CD4-positive, CD25-positive, alpha-beta regulatory T cell (primary cell): Measurements from ENCODE around the gene FAM9B. TPM values are rescaled to one million over a fixed set of nuclear protein-coding genes. Genes with fewer than 3 reads are reported as not detected.

Source experiments
- ATAC-seq, 2 donors: fragments of 150-1000 bp; cut with Tn5 transposase; one replicate each; pipeline ENCODE4 v1.10.0; 2021; ENCODE audit warnings: low read depth in 2 of 2, moderate number of reproducible peaks in 2 of 2, moderate library complexity in 1 of 2
- DNase-seq, 3 donors: peaks; one replicate each; pipeline versions ENCODE4 v3.0.0 to v3.0.0-alpha.2; 2012 to 2022; ENCODE audit warnings: mixed read lengths in 1 of 3
- H3K27ac ChIP-seq: one replicate; pipeline ENCODE4 v1.7.0; 2013; ENCODE audit warnings: mild to moderate bottlenecking, low read length; ENCODE audit not compliant: insufficient read depth, poor library complexity, severe bottlenecking
- H3K27me3 ChIP-seq: one replicate; pipeline ENCODE4 v1.7.0; 2013; ENCODE audit warnings: low read length; ENCODE audit not compliant: control insufficient read depth, insufficient read depth
- H3K36me3 ChIP-seq: one replicate; pipeline ENCODE4 v1.7.0; 2013; ENCODE audit warnings: mild to moderate bottlenecking, low read length, moderate library complexity; ENCODE audit not compliant: control insufficient read depth, insufficient read depth
- H3K4me1 ChIP-seq: 2 replicates; pipeline ENCODE4 v1.7.0; 2013; ENCODE audit warnings: mild to moderate bottlenecking, low read length; ENCODE audit not compliant: insufficient read depth, control insufficient read depth, poor library complexity, severe bottlenecking
- H3K4me3 ChIP-seq: one replicate; pipeline ENCODE4 v1.7.0; 2013; ENCODE audit warnings: low read depth, mild to moderate bottlenecking, low read length, moderate library complexity
- H3K9me3 ChIP-seq, 2 experiments: 1 replicate in 1 of 2; 2 replicates in 1 of 2; pipeline ENCODE4 v1.7.0; 2013; ENCODE audit warnings: low read length in 2 of 2, mild to moderate bottlenecking in 1 of 2, moderate library complexity in 1 of 2; ENCODE audit not compliant: control insufficient read depth in 2 of 2
- H3K27ac Mint-ChIP-seq, 3 donors: one replicate each; pipeline ENCODE4 v1.8.0; 2020 to 2022; ENCODE audit warnings: mild to moderate bottlenecking in 3 of 3, mixed read lengths in 3 of 3, moderate library complexity in 2 of 3
- H3K27me3 Mint-ChIP-seq: one replicate; pipeline ENCODE4 v1.8.0; 2022; ENCODE audit warnings: mild to moderate bottlenecking, mixed read lengths
- H3K36me3 Mint-ChIP-seq: one replicate; pipeline ENCODE4 v1.8.0; 2020; ENCODE audit warnings: mixed read lengths
- H3K4me1 Mint-ChIP-seq, 4 donors: one replicate each; pipeline ENCODE4 v1.8.0; 2020 to 2022; ENCODE audit warnings: mixed read lengths in 4 of 4, mild to moderate bottlenecking in 1 of 4
- H3K4me3 Mint-ChIP-seq, 4 donors: one replicate each; pipeline ENCODE4 v1.8.0; 2020 to 2022; ENCODE audit warnings: mild to moderate bottlenecking in 4 of 4, mixed read lengths in 4 of 4, moderate library complexity in 3 of 4
- H3K9me3 Mint-ChIP-seq, 7 donors: one replicate each; pipeline ENCODE4 v1.8.0; 2020 to 2022; ENCODE audit warnings: mixed read lengths in 7 of 7, mild to moderate bottlenecking in 3 of 7, moderate library complexity in 2 of 7
- polyA plus RNA-seq, 4 donors: library from polyadenylated mRNA; unstranded; fragments of 300-500 nt; fragmentation: Illumina TruSeq; gene quantifications; one replicate each; pipeline ENCODE4 v1.2.3, GENCODE V29; 2021
- total RNA-seq: library from RNA; stranded (reverse); gene quantifications from one replicate; pipeline ENCODE4 v1.2.3, GENCODE V29; 2022

FAM9B gene
- total RNA-seq (not detected), polyA plus RNA-seq (not detected)

DNA sequence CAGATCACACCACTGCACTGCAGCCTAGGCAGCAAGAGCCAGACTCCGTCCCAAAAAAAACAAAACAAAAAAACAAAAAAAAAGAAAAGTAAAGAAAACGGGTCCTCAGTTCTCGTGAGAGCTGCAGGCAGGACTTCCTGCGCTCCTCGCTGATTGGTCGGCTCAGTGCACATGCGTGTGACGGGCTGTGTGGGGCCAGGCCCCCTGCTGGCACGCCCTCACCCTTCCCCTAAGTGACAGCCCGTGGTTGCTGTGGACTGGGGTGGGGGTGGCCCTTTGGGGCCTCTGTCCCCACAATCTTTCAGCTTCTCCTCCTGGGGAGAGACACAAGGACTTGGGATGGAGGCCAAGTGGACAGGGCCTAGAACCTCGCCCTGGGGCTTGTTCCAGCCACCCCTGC is at the start of gene FAM9B:
FAM9B (minus strand) TSS at position 139 of the 400 bp plus-strand sequence. CDS start 1,141 bp downstream, outside the sequence.
- no peak within 1 kb of the TSS for H3K27ac Mint-ChIP-seq
- no peak for ATAC-seq

DNA sequence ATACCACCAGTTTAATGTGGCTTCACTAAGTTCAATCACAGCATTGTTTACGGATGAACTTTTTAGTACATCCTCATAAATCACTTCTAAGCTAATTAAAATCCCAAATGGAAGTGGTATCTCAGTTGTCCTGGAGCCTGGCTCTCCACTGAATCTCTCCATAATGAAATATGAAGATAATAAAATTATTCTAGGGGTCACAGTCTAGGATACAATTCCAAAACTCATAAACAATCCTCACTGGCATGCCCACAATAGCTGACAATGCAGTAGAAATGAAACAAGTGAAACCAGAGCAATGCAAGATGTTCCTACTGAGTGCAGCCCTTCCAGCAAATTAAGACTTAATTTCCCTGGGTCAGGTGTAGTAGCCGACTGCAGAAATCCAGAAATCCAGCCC is 47.3 kb upstream of the FAM9B start:
- Histone ChIP-seq H3K4me3 (no peak overlapping the region), H3K4me1 (no peaks in the 10 kb centered on the region), H3K9me3 (peaks cover 0 to 2% of the 10 kb centered on the region in 2 experiments), H3K36me3 (no peaks in the 10 kb centered on the region), H3K27me3 (no peaks in the 10 kb centered on the region), H3K27ac (no peak overlapping the region)
- DNase-seq (no peak), ATAC-seq (no peak)
- Mint-ChIP-seq H3K4me3 (no peak overlapping the region), H3K9me3 (peaks cover 0 to 5% (median 2%) of the 10 kb centered on the region in 7 donors), H3K27me3 (no peaks in the 10 kb centered on the region), H3K4me1 (no peaks in the 10 kb centered on the region), H3K36me3 (no peaks in the 10 kb centered on the region), H3K27ac (no peak overlapping the region)

More for the DNA sequence above, at the start of gene FAM9B:
- no peaks in the 10 kb centered on the region for H3K4me1 ChIP-seq
- no peaks in the 10 kb centered on the region for H3K9me3 ChIP-seq
- no peak for DNase-seq
- Mint-ChIP-seq H3K27me3 (no peaks in the 10 kb centered on the region), H3K36me3 (no peaks in the 10 kb centered on the region), H3K4me1 (peaks cover 0 to 2% (median 2%) of the 10 kb centered on the region in 4 donors), H3K9me3 (peaks cover 0 to 2% (median 0%) of the 10 kb centered on the region in 7 donors), H3K4me3 (no peak within 1 kb of the TSS)
- no peak within 1 kb of the TSS for H3K4me3 ChIP-seq
- no peak within 1 kb of the TSS for H3K27ac ChIP-seq
- H3K27me3 ChIP-seq = no peaks in the 10 kb centered on the region
- H3K36me3 ChIP-seq = no peaks in the 10 kb centered on the region

DNA sequence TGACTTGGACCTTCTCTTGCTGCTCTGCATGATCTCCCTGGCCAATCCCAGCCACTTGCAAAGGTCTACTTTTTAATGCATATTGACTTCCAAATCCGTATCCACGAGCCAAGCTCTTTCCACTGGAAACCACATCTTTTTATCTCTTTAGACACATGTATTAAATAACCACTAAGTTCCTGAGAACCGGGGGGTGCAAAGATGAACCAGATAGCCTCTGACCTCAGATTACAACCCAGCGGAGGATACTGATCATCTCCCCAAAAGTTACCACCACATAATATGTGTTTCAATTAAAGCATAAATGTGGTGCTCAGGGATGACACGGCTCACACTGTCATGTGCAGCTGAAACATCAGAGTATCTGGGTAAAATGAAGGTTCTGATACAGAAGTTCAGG is 40.4 kb upstream of the FAM9B start:
- Mint-ChIP-seq H3K4me3 (no peak overlapping the region), H3K27ac (no peak overlapping the region), H3K4me1 (peaks cover 0 to 2% (median 0%) of the 10 kb centered on the region in 4 donors), H3K36me3 (no peaks in the 10 kb centered on the region), H3K9me3 (peaks cover 0 to 5% (median 0%) of the 10 kb centered on the region in 7 donors), H3K27me3 (peaks cover 7% of the 10 kb centered on the region)
- no peaks in the 10 kb centered on the region for H3K36me3 ChIP-seq
- H3K9me3 ChIP-seq = no peaks in the 10 kb centered on the region
- no peak overlapping the region for H3K4me3 ChIP-seq
- no peaks in the 10 kb centered on the region for H3K27me3 ChIP-seq
- DNase-seq = no peak
- no peak for ATAC-seq
- no peak overlapping the region for H3K27ac ChIP-seq
- H3K4me1 ChIP-seq = no peaks in the 10 kb centered on the region

DNA sequence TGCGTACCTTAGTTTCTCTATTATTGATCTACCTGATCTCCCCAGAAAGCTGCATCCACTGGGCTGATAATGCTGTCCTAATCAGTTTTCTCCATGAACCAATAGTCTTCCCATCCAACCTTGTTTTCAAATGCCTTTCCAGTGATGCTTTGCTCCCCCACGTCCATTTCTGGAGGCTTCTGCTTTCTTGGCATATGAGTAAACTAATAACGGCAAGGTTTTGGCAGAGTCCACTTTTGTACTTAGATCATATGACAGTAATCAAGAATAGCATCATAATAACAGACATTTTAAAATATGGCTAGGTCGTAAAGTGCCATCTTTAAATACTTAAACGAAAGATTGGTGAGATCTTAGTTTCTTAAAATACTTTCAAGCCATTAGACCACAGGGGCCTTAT is 38.4 kb upstream of the FAM9B start:
- H3K4me3 Mint-ChIP-seq = no peak overlapping the region
- H3K27me3 ChIP-seq = no peaks in the 10 kb centered on the region
- H3K9me3 Mint-ChIP-seq = peaks cover 0 to 5% (median 0%) of the 10 kb centered on the region in 7 donors
- H3K27me3 Mint-ChIP-seq = peaks cover 7% of the 10 kb centered on the region
- no peak overlapping the region for H3K27ac ChIP-seq
- ATAC-seq = no peak
- no peak overlapping the region for H3K4me3 ChIP-seq
- H3K9me3 ChIP-seq = no peaks in the 10 kb centered on the region
- no peaks in the 10 kb centered on the region for H3K36me3 ChIP-seq
- H3K4me1 ChIP-seq = no peaks in the 10 kb centered on the region
- DNase-seq = no peak
- no peaks in the 10 kb centered on the region for H3K36me3 Mint-ChIP-seq
- no peak overlapping the region for H3K27ac Mint-ChIP-seq
- peaks cover 0 to 2% (median 0%) of the 10 kb centered on the region in 4 donors for H3K4me1 Mint-ChIP-seq

DNA sequence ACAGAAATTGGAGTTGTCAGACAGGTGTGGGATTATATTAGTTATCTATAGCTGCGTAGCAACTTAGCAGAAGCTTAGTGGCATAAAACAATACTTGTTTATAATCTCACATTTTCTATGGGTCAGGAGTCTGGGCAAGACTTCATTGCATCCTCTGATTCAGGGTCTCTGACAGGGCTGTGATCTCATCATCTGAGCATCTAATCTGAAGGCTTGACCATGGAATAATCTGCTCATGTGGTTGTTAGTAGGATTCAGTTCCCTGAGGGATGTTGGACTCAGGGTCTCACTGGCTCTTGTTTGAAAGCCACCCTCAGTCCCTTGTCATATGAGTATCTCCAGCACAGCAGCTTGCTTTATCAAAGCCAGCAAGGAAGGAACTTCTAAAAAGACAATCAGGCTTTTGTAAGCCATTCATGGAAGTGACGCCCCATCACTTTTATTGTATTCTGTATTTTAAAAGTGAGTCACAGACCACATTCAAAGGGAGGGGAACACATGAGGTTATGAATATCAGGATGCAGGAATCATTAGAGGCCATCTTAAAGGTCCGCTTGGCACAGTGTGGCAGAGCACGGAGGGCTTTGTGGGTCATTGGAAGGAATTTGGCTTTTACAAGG is 37.2 kb upstream of the FAM9B start:
- ATAC-seq = no peak
- Histone ChIP-seq H3K27me3 (no peaks in the 10 kb centered on the region), H3K27ac (no peak overlapping the region), H3K36me3 (no peaks in the 10 kb centered on the region), H3K4me1 (no peaks in the 10 kb centered on the region), H3K9me3 (no peaks in the 10 kb centered on the region), H3K4me3 (no peak overlapping the region)
- Mint-ChIP-seq H3K4me1 (peaks cover 0 to 2% (median 0%) of the 10 kb centered on the region in 4 donors), H3K27me3 (peaks cover 7% of the 10 kb centered on the region), H3K4me3 (no peak overlapping the region), H3K36me3 (no peaks in the 10 kb centered on the region), H3K9me3 (peaks cover 0 to 5% (median 0%) of the 10 kb centered on the region in 7 donors), H3K27ac (no peak overlapping the region)
- DNase-seq = no peak

DNA sequence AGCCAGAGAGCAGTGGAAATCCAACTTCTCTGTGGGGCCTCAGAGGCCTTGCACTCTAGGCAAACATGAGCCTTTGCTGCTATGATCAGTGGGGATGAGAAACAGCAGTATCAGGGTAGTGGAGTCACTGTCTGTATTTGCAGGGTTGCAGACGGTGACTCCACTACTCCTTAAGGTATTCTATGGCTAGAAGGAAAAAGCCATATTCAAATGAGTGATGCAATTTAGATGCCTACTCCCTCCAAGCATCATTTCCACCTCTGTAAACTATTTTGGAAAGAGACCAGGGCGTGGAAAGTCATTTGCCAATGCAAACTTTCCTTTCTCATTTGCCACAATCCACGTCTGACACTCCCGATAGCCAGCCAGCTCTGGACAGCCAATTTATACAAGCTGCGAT is 35.6 kb upstream of the FAM9B start:
- peaks cover 0 to 2% (median 0%) of the 10 kb centered on the region in 4 donors for H3K4me1 Mint-ChIP-seq
- peaks cover 0 to 5% (median 0%) of the 10 kb centered on the region in 7 donors for H3K9me3 Mint-ChIP-seq
- no peak overlapping the region for H3K4me3 Mint-ChIP-seq
- H3K36me3 Mint-ChIP-seq = no peaks in the 10 kb centered on the region
- peaks cover 7% of the 10 kb centered on the region for H3K27me3 Mint-ChIP-seq
- no peaks in the 10 kb centered on the region for H3K36me3 ChIP-seq
- ATAC-seq (no peak), DNase-seq (no peak)
- no peak overlapping the region for H3K27ac Mint-ChIP-seq
- no peak overlapping the region for H3K27ac ChIP-seq
- no peaks in the 10 kb centered on the region for H3K9me3 ChIP-seq
- H3K27me3 ChIP-seq = no peaks in the 10 kb centered on the region
- no peaks in the 10 kb centered on the region for H3K4me1 ChIP-seq
- H3K4me3 ChIP-seq = no peak overlapping the region

DNA sequence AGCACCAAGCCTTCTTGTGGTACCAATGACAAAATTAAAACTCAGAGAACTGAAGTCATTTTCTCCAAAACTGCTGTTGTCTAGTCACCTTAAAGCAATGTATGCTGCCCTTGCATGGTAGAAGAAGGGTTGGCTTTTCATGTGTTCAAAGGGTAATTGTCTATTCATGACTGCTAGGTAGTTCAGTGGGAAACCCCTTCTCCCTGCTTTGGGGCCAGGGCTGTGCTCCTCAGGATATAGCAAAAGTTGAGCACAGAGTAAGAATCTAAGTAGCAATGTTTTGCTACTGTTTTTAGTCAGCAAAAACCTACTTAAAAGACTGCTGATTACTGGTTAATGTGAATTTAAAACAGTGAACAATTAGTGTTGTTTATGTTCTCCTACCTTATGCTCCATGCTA is 30.8 kb upstream of the FAM9B start:
- no peaks in the 10 kb centered on the region for H3K4me1 Mint-ChIP-seq
- no peak overlapping the region for H3K4me3 Mint-ChIP-seq
- Histone ChIP-seq H3K4me3 (no peak overlapping the region), H3K27ac (no peak overlapping the region), H3K4me1 (no peaks in the 10 kb centered on the region), H3K36me3 (no peaks in the 10 kb centered on the region), H3K9me3 (no peaks in the 10 kb centered on the region), H3K27me3 (no peaks in the 10 kb centered on the region)
- H3K27me3 Mint-ChIP-seq = no peaks in the 10 kb centered on the region
- DNase-seq = no peak
- H3K27ac Mint-ChIP-seq = no peak overlapping the region
- ATAC-seq = no peak
- peaks cover 0 to 5% (median 0%) of the 10 kb centered on the region in 7 donors for H3K9me3 Mint-ChIP-seq
- H3K36me3 Mint-ChIP-seq = no peaks in the 10 kb centered on the region

DNA sequence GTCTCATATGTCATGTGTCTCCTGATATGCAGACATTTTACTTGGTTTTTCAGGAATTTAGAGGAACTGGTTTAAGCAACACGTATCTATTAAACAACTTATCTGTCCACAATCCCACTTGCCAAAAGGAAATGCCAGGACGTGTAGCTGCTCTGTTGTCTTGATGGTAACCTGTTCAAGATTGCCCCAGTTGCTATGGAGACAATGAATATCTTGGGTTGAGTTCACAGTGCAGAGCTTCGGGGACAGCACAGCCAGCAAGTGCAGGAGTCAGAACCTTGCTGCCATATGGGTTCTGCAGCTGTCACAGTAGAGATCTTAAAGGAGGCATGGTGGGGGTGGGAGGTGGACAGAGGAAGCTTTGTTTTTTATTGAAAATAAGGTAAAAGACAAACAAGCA is 28.7 kb upstream of the FAM9B start:
- Histone ChIP-seq H3K9me3 (no peaks in the 10 kb centered on the region), H3K27ac (no peak overlapping the region), H3K36me3 (no peaks in the 10 kb centered on the region), H3K27me3 (no peaks in the 10 kb centered on the region), H3K4me1 (no peaks in the 10 kb centered on the region), H3K4me3 (no peak overlapping the region)
- ATAC-seq (no peak), DNase-seq (no peak)
- Mint-ChIP-seq H3K4me3 (no peak overlapping the region), H3K36me3 (peaks cover 3% of the 10 kb centered on the region), H3K27me3 (no peaks in the 10 kb centered on the region), H3K4me1 (no peaks in the 10 kb centered on the region), H3K27ac (no peak overlapping the region), H3K9me3 (peaks cover 0 to 5% (median 0%) of the 10 kb centered on the region in 7 donors)
